ENCODE measurements around the gene HOXA6.

DNA sequence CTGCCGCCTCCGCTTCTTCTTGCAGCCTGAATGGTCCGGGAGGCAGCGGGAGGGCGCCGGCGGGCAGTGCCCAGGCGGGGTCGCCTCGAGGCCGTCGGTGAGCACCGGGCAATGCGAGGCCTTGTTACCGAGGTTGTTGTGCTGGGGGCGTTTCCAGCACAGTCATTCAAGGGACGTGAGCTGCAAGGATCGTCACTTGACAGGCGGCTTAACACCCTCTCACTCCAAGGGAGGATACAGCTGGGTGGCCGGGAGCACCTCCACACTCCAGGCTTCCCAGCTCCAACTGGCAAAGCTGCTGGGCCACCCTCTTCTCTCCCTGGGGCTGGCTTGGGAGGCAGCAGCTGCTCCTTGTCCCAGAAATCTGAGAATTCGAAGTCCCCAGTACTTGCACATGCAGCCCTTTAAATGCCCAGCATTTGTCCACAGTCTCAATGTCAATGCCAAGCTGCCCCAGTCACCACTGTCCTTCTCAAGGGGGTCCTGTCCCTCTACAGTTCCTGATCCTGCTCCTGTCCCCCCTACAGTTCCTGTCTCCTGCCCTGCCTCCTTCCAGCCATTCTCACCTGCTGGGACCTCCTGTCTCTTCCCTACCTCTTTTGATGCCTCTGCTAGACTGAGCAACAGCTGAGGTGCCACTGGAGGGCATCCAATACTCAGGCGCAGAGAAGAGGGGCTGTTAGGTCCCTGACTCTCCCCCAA, 41.9 kb upstream of the HOXA6 start:
- TF ChIP-seq POLR2A (IDR thresholded peaks at IDR 0.05), result no peak
- TF ChIP-seq, protein P1, sequence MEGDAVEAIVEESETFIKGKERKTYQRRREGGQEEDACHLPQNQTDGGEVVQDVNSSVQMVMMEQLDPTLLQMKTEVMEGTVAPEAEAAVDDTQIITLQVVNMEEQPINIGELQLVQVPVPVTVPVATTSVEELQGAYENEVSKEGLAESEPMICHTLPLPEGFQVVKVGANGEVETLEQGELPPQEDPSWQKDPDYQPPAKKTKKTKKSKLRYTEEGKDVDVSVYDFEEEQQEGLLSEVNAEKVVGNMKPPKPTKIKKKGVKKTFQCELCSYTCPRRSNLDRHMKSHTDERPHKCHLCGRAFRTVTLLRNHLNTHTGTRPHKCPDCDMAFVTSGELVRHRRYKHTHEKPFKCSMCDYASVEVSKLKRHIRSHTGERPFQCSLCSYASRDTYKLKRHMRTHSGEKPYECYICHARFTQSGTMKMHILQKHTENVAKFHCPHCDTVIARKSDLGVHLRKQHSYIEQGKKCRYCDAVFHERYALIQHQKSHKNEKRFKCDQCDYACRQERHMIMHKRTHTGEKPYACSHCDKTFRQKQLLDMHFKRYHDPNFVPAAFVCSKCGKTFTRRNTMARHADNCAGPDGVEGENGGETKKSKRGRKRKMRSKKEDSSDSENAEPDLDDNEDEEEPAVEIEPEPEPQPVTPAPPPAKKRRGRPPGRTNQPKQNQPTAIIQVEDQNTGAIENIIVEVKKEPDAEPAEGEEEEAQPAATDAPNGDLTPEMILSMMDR (IDR thresholded peaks at IDR 0.05), result no peak

Data from esophagus squamous epithelium (tissue), 4 donors.